ENCODE measurements around the gene ZSCAN1. TPM values are rescaled to one million over a fixed set of nuclear protein-coding genes. Genes with fewer than 3 reads are reported as not detected.

ZSCAN1 gene
- total and polyA plus RNA-seq, 10 of the 15 experiments (the other 5 are each of a cell fraction or from before 2014, with no cell fraction given): not detected

GRCh38 chr19:58097781-58098681 lies 64.2 kb downstream of the ZSCAN1 start, which contains the start of gene ZSCAN18:
ZSCAN18 (minus strand) TSS chr19:58098231; CDS start chr19:58090267, 7,964 bp downstream.
- H3K9ac ChIP-seq (ENCODE audit: control insufficient read depth, insufficient read depth, low read length): no peak within 1 kb of the TSS; the same call in 1 of the 2 replicates
- H3K27me3 ChIP-seq (replicated peaks in 1 of 2; ENCODE audit: control insufficient read depth in 2 of 2, insufficient read depth in 2 of 2, low read length in 1 of 2): no peaks in the 10 kb centered on the region
- H3K4me2 ChIP-seq (ENCODE audit: control insufficient read depth, insufficient read depth): peak within 1 kb of the TSS; percentile 17; the same call in 1 of the 2 replicates
- BruUV-seq (replicated peaks): no TSS peak
- no peaks in the 10 kb centered on the region for H3K79me2 ChIP-seq (ENCODE audit: control insufficient read depth, insufficient read depth, low read length)
- H2AFZ ChIP-seq (ENCODE audit: control insufficient read depth, low read depth, low read length): peak within 1 kb of the TSS; percentile 39
- FAIRE-seq (no peak), DNase-seq (ENCODE audit: low read depth, low spot score) (peak; percentile 24), ATAC-seq (peak; percentile 55)
- SMC1A ChIA-PET (ENCODE audit: uncharacterized antibody, unreplicated experiment): no interaction called here
- H3K36me3 ChIP-seq (ENCODE audit: control insufficient read depth in 2 of 2, insufficient read depth in 2 of 2, low read length in 1 of 2): no peaks in the 10 kb centered on the region
- no peak within 1 kb of the TSS for H3K27ac ChIP-seq (ENCODE audit: control insufficient read depth, insufficient read depth)
- no peaks in the 10 kb centered on the region for H3K4me1 ChIP-seq (ENCODE audit: control insufficient read depth, insufficient read depth, low read length)
- POLR2A ChIA-PET: no interaction called here
- in situ Hi-C loops (cut with MboI): no loop called here
- no peak within 1 kb of the TSS for H3K4me3 ChIP-seq
- CTCF ChIA-PET: no interaction called here
- RAD21 ChIA-PET (ENCODE audit: unreplicated experiment): no interaction called here
- intact Hi-C loops (cut with micrococcal nuclease; ENCODE audit: unreplicated experiment): no loop called here
- WGBS (ENCODE audit: insufficient coverage, insufficient replicate concordance, low lambda C conversion rate, missing lambda C conversion rate): 10% methylated on average over 57 of the region's 67 CpGs
- no peaks in the 10 kb centered on the region for H4K20me1 ChIP-seq (ENCODE audit: control insufficient read depth, insufficient read depth)
- peaks cover 13% of the 10 kb centered on the region; the same call in 2 of the 3 replicates for H3K9me3 ChIP-seq (replicated peaks; ENCODE audit: control insufficient read depth, insufficient read depth, low read length)
- no peak for TF ChIP-seq RELA (IDR thresholded peaks at IDR 0.05; ENCODE audit: borderline replicate concordance, partially characterized antibody)
- TF ChIP-seq FOXK2 (IDR thresholded peaks at IDR 0.05): no peak
- no peak for TF ChIP-seq ATF7 (IDR thresholded peaks at IDR 0.05; ENCODE audit: low read depth)
- TF ChIP-seq STAT1 (conservative IDR thresholded peaks at IDR 0.05): no peak
- no peak for TF ChIP-seq KDM1A (IDR thresholded peaks at IDR 0.05; ENCODE audit: borderline replicate concordance)
- peak; percentile 92 for TF ChIP-seq PKNOX1 (IDR thresholded peaks at IDR 0.05)
- no peak for TF ChIP-seq ZSCAN29 (IDR thresholded peaks at IDR 0.05)
- TF ChIP-seq SIX5 (IDR thresholded peaks at IDR 0.05; ENCODE audit: low read depth, low read length, severe bottlenecking): peak; percentile 25
- no peak for TF ChIP-seq NFYA (IDR thresholded peaks at IDR 0.05; ENCODE audit: borderline replicate concordance, low read depth, low read length)
- TF ChIP-seq BHLHE40 (IDR thresholded peaks at IDR 0.05; ENCODE audit: borderline replicate concordance in 1 of 2, low read depth in 2 of 2, low read length in 1 of 2): no peak
- peak; percentile 64 for TF ChIP-seq SP1 (IDR thresholded peaks at IDR 0.05; ENCODE audit: low read depth, low read length)
- TF ChIP-seq, protein P1, sequence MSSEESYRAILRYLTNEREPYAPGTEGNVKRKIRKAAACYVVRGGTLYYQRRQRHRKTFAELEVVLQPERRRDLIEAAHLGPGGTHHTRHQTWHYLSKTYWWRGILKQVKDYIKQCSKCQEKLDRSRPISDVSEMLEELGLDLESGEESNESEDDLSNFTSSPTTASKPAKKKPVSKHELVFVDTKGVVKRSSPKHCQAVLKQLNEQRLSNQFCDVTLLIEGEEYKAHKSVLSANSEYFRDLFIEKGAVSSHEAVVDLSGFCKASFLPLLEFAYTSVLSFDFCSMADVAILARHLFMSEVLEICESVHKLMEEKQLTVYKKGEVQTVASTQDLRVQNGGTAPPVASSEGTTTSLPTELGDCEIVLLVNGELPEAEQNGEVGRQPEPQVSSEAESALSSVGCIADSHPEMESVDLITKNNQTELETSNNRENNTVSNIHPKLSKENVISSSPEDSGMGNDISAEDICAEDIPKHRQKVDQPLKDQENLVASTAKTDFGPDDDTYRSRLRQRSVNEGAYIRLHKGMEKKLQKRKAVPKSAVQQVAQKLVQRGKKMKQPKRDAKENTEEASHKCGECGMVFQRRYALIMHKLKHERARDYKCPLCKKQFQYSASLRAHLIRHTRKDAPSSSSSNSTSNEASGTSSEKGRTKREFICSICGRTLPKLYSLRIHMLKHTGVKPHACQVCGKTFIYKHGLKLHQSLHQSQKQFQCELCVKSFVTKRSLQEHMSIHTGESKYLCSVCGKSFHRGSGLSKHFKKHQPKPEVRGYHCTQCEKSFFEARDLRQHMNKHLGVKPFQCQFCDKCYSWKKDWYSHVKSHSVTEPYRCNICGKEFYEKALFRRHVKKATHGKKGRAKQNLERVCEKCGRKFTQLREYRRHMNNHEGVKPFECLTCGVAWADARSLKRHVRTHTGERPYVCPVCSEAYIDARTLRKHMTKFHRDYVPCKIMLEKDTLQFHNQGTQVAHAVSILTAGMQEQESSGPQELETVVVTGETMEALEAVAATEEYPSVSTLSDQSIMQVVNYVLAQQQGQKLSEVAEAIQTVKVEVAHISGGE (CRISPR knock-in tag; IDR thresholded peaks at IDR 0.05): no peak
- no peak for TF ChIP-seq POLR2AphosphoS5 (IDR thresholded peaks at IDR 0.05; ENCODE audit: low read length)
- TF ChIP-seq, protein P2, sequence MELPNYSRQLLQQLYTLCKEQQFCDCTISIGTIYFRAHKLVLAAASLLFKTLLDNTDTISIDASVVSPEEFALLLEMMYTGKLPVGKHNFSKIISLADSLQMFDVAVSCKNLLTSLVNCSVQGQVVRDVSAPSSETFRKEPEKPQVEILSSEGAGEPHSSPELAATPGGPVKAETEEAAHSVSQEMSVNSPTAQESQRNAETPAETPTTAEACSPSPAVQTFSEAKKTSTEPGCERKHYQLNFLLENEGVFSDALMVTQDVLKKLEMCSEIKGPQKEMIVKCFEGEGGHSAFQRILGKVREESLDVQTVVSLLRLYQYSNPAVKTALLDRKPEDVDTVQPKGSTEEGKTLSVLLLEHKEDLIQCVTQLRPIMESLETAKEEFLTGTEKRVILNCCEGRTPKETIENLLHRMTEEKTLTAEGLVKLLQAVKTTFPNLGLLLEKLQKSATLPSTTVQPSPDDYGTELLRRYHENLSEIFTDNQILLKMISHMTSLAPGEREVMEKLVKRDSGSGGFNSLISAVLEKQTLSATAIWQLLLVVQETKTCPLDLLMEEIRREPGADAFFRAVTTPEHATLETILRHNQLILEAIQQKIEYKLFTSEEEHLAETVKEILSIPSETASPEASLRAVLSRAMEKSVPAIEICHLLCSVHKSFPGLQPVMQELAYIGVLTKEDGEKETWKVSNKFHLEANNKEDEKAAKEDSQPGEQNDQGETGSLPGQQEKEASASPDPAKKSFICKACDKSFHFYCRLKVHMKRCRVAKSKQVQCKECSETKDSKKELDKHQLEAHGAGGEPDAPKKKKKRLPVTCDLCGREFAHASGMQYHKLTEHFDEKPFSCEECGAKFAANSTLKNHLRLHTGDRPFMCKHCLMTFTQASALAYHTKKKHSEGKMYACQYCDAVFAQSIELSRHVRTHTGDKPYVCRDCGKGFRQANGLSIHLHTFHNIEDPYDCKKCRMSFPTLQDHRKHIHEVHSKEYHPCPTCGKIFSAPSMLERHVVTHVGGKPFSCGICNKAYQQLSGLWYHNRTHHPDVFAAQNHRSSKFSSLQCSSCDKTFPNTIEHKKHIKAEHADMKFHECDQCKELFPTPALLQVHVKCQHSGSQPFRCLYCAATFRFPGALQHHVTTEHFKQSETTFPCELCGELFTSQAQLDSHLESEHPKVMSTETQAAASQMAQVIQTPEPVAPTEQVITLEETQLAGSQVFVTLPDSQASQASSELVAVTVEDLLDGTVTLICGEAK (IDR thresholded peaks at IDR 0.05; ENCODE audit: borderline replicate concordance): no peak
- no peak for TF ChIP-seq MEF2B (IDR thresholded peaks at IDR 0.05; ENCODE audit: partially characterized antibody, poor library complexity, severe bottlenecking)

Measured in GM12878 (cell line).